H9 (cell line): ENCODE measurements around the gene GALNT9. TPM values are rescaled to one million over a fixed set of nuclear protein-coding genes. Genes with fewer than 3 reads are reported as not detected.

Experiments
- DNase-seq: peaks from one replicate; pipeline ENCODE4 v3.0.0-alpha.2; 2017
- H2AFZ ChIP-seq: one replicate; pipeline ENCODE4 v1.6.1; 2013; ENCODE audit warnings: mild to moderate bottlenecking, low read length, control low read depth, moderate library complexity
- H2AK5ac ChIP-seq: 2 replicates; pipeline ENCODE4 v1.6.1; 2013; ENCODE audit warnings: low read length, control low read depth, mixed read lengths; ENCODE audit not compliant: insufficient read length
- H2BK120ac ChIP-seq: one replicate; pipeline ENCODE4 v1.6.1; 2013; ENCODE audit warnings: low read depth, mild to moderate bottlenecking, low read length, control low read depth, inconsistent platforms; ENCODE audit not compliant: poor library complexity, severe bottlenecking
- H2BK12ac ChIP-seq: 2 replicates; pipeline ENCODE4 v1.6.1; 2013; ENCODE audit warnings: low read length, control low read depth, mixed read lengths, low read depth; ENCODE audit not compliant: insufficient read length
- H2BK15ac ChIP-seq: 2 replicates; pipeline ENCODE4 v1.6.1; 2013; ENCODE audit warnings: low read depth, low read length, control low read depth
- H2BK20ac ChIP-seq: one replicate; pipeline ENCODE4 v1.6.1; 2013; ENCODE audit warnings: low read depth, mild to moderate bottlenecking, low read length, control low read depth, inconsistent platforms; ENCODE audit not compliant: poor library complexity, severe bottlenecking
- H2BK5ac ChIP-seq: 2 replicates; pipeline ENCODE4 v1.6.1; 2013; ENCODE audit warnings: low read length, control low read depth, mixed read lengths; ENCODE audit not compliant: insufficient read length
- H3K14ac ChIP-seq: 2 replicates; pipeline ENCODE4 v1.6.1; 2013; ENCODE audit warnings: low read length, control low read depth; ENCODE audit not compliant: insufficient read depth
- H3K18ac ChIP-seq: 2 replicates; pipeline ENCODE4 v1.6.1; 2013; ENCODE audit warnings: low read depth, mild to moderate bottlenecking, mixed read lengths, low read length, control low read depth; ENCODE audit not compliant: insufficient read length
- H3K23ac ChIP-seq: 2 replicates; pipeline ENCODE4 v1.6.1; 2013; ENCODE audit warnings: low read length, control low read depth, mixed read lengths, low read depth; ENCODE audit not compliant: insufficient read length
- H3K23me2 ChIP-seq: 2 replicates; pipeline ENCODE4 v1.6.1; 2013; ENCODE audit warnings: low read depth, mild to moderate bottlenecking, mixed read lengths, low read length, control low read depth; ENCODE audit not compliant: insufficient read length, poor library complexity, severe bottlenecking
- H3K27ac ChIP-seq: 2 replicates; pipeline ENCODE4 v1.5.1; 2013; ENCODE audit warnings: low read length, control low read depth, mixed read lengths, low read depth; ENCODE audit not compliant: insufficient read length
- H3K27me3 ChIP-seq: 2 replicates; pipeline ENCODE4 v1.6.1; 2013; ENCODE audit warnings: low read length, control low read depth, inconsistent platforms; ENCODE audit not compliant: insufficient read depth
- H3K4ac ChIP-seq: 2 replicates; pipeline ENCODE4 v1.6.1; 2013; ENCODE audit warnings: low read depth, mild to moderate bottlenecking, control low read depth, inconsistent platforms, low read length, moderate library complexity
- H3K4me1 ChIP-seq: 2 replicates; pipeline ENCODE4 v1.6.1; 2013; ENCODE audit warnings: low read length, control low read depth, inconsistent platforms; ENCODE audit not compliant: insufficient read depth
- H3K4me2 ChIP-seq: 2 replicates; pipeline ENCODE4 v1.6.1; 2013; ENCODE audit warnings: low read length, control low read depth, mixed read lengths; ENCODE audit not compliant: insufficient read length, insufficient read depth
- H3K56ac ChIP-seq: 2 replicates; pipeline ENCODE4 v1.6.1; 2013; ENCODE audit warnings: low read depth, mild to moderate bottlenecking, mixed read lengths, low read length, control low read depth; ENCODE audit not compliant: insufficient read length
- H3K79me1 ChIP-seq: 2 replicates; pipeline ENCODE4 v1.6.1; 2013; ENCODE audit warnings: low read depth, mild to moderate bottlenecking, moderate library complexity, low read length, control low read depth, inconsistent platforms; ENCODE audit not compliant: insufficient read depth, poor library complexity, severe bottlenecking
- H3K79me2 ChIP-seq: 2 replicates; pipeline ENCODE4 v1.6.1; 2013; ENCODE audit warnings: low read length, control low read depth, inconsistent platforms; ENCODE audit not compliant: insufficient read depth
- H3K9ac ChIP-seq: 2 replicates; pipeline ENCODE4 v1.6.1; 2013; ENCODE audit warnings: low read length, control low read depth, mixed read lengths; ENCODE audit not compliant: insufficient read length; ENCODE audit errors: extremely low read depth
- H3K9me3 ChIP-seq: one replicate; pipeline ENCODE4 v1.6.1; 2013; ENCODE audit warnings: low read depth, low read length, inconsistent platforms; ENCODE audit not compliant: control insufficient read depth
- H3T11ph ChIP-seq: one replicate; pipeline ENCODE4 v1.6.1; 2013; ENCODE audit warnings: mild to moderate bottlenecking, low read length, control low read depth, inconsistent platforms
- H4K20me1 ChIP-seq: one replicate; pipeline ENCODE4 v1.6.1; 2013; ENCODE audit not compliant: control insufficient read depth, insufficient read length, insufficient read depth
- H4K5ac ChIP-seq: 2 replicates; pipeline ENCODE4 v1.6.1; 2013; ENCODE audit warnings: low read depth, mild to moderate bottlenecking, mixed read lengths, low read length, control low read depth; ENCODE audit not compliant: insufficient read length
- H4K8ac ChIP-seq: replicated peaks from 2 replicates; pipeline ENCODE4 v1.6.1; 2013; ENCODE audit warnings: low read length, control low read depth, mixed read lengths, low read depth; ENCODE audit not compliant: insufficient read length
- H4K91ac ChIP-seq: 2 replicates; pipeline ENCODE4 v1.6.1; 2013; ENCODE audit warnings: low read depth, mild to moderate bottlenecking, moderate library complexity, mixed read lengths, low read length, control low read depth; ENCODE audit not compliant: insufficient read length
- H3K27ac Mint-ChIP-seq, 3 experiments: 2 replicates in 2 of 3; 3 replicates in 1 of 3; pipeline ENCODE4 v1.8.0; 2020 to 2021; ENCODE audit warnings: mixed read lengths in 3 of 3, mild to moderate bottlenecking in 1 of 3, moderate library complexity in 1 of 3
- H3K27me3 Mint-ChIP-seq: 2 replicates; pipeline ENCODE4 v1.8.0; 2021; ENCODE audit warnings: low read depth, mild to moderate bottlenecking, moderate library complexity, mixed read lengths
- H3K36me3 Mint-ChIP-seq, 3 experiments: 2 replicates in 2 of 3; 3 replicates in 1 of 3; pipeline ENCODE4 v1.8.0; 2020 to 2021; ENCODE audit warnings: low read depth in 3 of 3, mixed read lengths in 3 of 3; ENCODE audit not compliant: insufficient read depth in 1 of 3
- H3K4me1 Mint-ChIP-seq, 2 experiments: 2 replicates each; pipeline ENCODE4 v1.8.0; 2020; ENCODE audit warnings: mixed read lengths in 2 of 2
- H3K4me3 Mint-ChIP-seq, 2 experiments: 2 replicates in 1 of 2; 3 replicates in 1 of 2; pipeline ENCODE4 v1.8.0; 2020 to 2021; ENCODE audit warnings: mild to moderate bottlenecking in 2 of 2, mixed read lengths in 2 of 2, moderate library complexity in 1 of 2
- H3K9me3 Mint-ChIP-seq, 2 experiments: 2 replicates in 1 of 2; 3 replicates in 1 of 2; pipeline ENCODE4 v1.8.0; 2020; ENCODE audit warnings: mild to moderate bottlenecking in 2 of 2, mixed read lengths in 2 of 2, moderate library complexity in 1 of 2
- WGBS: extraction: QIAGEN DNeasy Blood & Tissue Kit; methylation state at CpG from one replicate; pipeline ENCODE4 v1.1.7; 2013; ENCODE audit warnings: missing lambda C conversion rate, low lambda C conversion rate, mixed read lengths; ENCODE audit not compliant: insufficient read length; ENCODE audit errors: extremely low coverage; 5-methylcytosine and 5-hydroxymethylcytosine counted together
- total RNA-seq: library from RNA; stranded (reverse); gene quantifications from 2 replicates; pipeline ENCODE4 v1.2.1, GENCODE V29; 2021
- TF ChIP-seq, protein P1 (sequence below): fragments of 200-600 bp; sonication (generic); conservative IDR thresholded peaks from 3 replicates; pipeline ENCODE4 v1.8.0; 2021; ENCODE audit warnings: antibody characterized with exemption, mild to moderate bottlenecking

Gene GALNT9
- total RNA-seq, 1 experiment from 2014 or later = 0.35 TPM

DNA sequence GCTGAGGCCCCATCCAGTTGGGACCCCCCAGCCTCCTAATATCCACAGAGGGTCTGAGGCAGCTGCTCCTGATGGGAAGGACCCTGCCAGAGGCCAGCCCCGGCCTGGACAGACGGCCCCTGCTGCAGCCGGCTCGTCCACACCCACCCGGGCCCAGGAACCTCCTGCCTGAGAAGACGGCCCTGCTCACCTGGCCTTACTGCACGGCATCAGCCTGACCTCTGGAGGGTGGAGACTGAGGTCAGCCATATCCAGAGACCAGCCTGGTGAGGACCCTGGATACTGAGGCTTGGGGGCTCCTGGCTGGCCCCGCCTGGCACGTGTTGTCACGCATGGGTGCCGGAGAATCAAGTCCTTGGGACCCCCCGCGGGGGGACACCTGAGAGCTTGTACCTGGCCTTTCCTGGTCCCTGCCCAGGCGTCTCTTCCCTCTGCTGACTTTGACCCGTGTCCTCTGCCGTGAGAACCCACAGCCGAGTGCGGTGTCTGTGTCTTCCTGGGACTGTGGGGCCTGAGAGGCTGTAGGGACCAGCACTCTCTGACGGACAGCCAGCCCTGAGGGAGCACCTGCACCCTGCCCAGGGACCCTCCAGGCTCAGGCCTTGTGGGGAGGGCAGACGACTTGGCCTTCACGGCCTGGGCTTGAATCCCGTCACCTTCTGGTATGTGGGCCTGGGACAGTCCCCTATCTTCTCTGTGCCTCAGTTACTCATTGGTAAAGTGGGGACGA lies 127.8 kb downstream of the GALNT9 start:
- WGBS = no CpG with 5 or more reads among the region's 23 CpGs
- Histone ChIP-seq H2BK20ac (no peak overlapping the region), H3T11ph (no peak overlapping the region)

More for the DNA sequence above, 127.8 kb downstream of the GALNT9 start:
- Histone ChIP-seq H3K4me2 (no peak overlapping the region), H3K23ac (no peak overlapping the region), H3K18ac (no peak overlapping the region), H2BK120ac (no peak overlapping the region), H2AFZ (no peak overlapping the region), H2BK5ac (no peak overlapping the region), H3K9ac (no peak overlapping the region), H3K79me1 (no peaks in the 10 kb centered on the region), H2BK12ac (no peak overlapping the region), H4K20me1 (no peaks in the 10 kb centered on the region), H2AK5ac (no peak overlapping the region), H3K23me2 (no peaks in the 10 kb centered on the region), H4K8ac (no peak overlapping the region), H3K4ac (no peak overlapping the region), H3K14ac (no peak overlapping the region), H4K5ac (no peak overlapping the region), H3K56ac (no peak overlapping the region), H3K9me3 (no peaks in the 10 kb centered on the region), H3K4me1 (no peaks in the 10 kb centered on the region), H3K27ac (no peak overlapping the region), H2BK15ac (no peak overlapping the region), H3K27me3 (peaks cover 8% of the 10 kb centered on the region; the same call in 1 of the 2 replicates), H4K91ac (no peak overlapping the region), H3K79me2 (no peaks in the 10 kb centered on the region)
- H3K9me3 Mint-ChIP-seq = no peaks in the 10 kb centered on the region
- DNase-seq = no peak
- no peaks in the 10 kb centered on the region; a peak in 1 of 4 replicates for H3K4me1 Mint-ChIP-seq
- H3K27ac Mint-ChIP-seq = no peak overlapping the region
- no peaks in the 10 kb centered on the region for H3K36me3 Mint-ChIP-seq
- H3K4me3 Mint-ChIP-seq = no peak overlapping the region
- peaks cover 77% of the 10 kb centered on the region for H3K27me3 Mint-ChIP-seq
- TF ChIP-seq, protein P1, sequence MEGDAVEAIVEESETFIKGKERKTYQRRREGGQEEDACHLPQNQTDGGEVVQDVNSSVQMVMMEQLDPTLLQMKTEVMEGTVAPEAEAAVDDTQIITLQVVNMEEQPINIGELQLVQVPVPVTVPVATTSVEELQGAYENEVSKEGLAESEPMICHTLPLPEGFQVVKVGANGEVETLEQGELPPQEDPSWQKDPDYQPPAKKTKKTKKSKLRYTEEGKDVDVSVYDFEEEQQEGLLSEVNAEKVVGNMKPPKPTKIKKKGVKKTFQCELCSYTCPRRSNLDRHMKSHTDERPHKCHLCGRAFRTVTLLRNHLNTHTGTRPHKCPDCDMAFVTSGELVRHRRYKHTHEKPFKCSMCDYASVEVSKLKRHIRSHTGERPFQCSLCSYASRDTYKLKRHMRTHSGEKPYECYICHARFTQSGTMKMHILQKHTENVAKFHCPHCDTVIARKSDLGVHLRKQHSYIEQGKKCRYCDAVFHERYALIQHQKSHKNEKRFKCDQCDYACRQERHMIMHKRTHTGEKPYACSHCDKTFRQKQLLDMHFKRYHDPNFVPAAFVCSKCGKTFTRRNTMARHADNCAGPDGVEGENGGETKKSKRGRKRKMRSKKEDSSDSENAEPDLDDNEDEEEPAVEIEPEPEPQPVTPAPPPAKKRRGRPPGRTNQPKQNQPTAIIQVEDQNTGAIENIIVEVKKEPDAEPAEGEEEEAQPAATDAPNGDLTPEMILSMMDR = no peak
